ENCODE measurements around the gene PLCH1.

Gene PLCH1

GRCh38 chr3:155745795-155746550 lies 1.1 kb upstream of the PLCH1 start:
- Histone ChIP-seq H3K4me3 (peak overlapping the region in 1 of 7 experiments; percentile 55), H3K27ac (no peak overlapping the region)

DNA sequence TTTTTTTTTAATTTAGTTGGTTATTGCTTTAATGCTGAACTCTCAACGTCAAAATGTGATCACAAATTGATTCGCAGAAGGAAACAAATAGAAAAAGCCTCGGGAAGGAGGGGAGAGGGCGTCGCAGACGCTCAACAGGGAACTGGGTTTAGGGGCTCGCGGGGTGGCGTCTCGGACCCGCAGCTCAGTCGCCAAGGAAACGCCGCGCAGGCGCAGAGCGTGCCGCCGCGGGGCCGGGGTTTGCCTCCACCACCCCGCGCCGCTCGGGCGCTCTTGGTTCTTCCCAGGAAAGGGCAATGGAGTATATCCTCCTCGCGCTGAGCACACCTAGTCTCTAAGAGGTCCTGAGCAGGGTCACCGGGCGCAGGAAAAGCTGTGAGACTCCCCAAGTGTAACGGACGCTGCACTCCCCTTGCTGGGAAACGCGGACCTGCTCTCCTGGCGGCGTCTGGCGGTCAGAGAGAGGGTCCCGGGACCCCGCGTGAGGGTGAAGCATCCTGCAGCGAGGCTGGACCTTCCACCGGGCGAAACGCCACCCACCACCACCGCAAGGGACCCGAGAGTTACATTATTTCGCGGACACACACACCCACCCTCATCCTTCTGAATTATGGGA lies 753 bp downstream of the PLCH1 start:
- Histone ChIP-seq H3K4me3 (peak overlapping the region; percentile 25 to 55 (median 38)), H3K27ac (peak overlapping the region in 3 of 21 experiments; percentile 18 to 61 (median 28))

- H3K4me3 ChIP-seq = peak overlapping the region; percentile 25 to 55 (median 38)
- H3K27ac ChIP-seq = peak overlapping the region in 2 of 21 experiments; percentile 18 to 61
These were observed 1.3 kb downstream of the PLCH1 start for GRCh38 chr3:155743606-155744005.

DNA sequence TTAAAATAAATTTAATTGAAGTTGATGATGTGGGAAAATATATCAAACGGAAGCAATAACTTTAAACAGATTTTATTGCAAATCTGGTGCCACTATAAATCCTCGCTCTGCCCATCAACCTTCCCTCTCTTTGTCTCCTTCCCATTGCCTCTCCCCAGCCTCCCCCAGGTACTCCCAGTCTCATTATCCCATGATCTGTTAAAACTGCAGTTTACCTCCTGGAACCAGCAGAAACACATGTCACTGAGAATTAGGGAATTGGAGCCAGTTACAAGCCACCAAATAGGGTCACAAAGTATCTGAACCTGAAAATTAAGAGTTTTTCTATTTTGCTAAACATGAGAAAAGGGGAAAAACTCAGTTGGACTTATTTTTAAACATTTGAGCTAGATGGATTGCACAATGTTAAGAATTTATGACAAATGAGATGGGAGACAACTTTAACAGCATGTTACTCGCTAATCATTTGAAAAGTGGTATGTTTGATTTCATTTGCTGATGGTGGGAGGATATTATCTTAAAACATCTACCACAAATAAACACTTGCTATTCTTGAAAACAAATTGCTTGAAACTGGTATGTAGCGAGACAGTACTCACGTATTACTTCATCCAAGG lies 2.4 kb downstream of the PLCH1 start:
- no peak overlapping the region for H3K27ac ChIP-seq

DNA sequence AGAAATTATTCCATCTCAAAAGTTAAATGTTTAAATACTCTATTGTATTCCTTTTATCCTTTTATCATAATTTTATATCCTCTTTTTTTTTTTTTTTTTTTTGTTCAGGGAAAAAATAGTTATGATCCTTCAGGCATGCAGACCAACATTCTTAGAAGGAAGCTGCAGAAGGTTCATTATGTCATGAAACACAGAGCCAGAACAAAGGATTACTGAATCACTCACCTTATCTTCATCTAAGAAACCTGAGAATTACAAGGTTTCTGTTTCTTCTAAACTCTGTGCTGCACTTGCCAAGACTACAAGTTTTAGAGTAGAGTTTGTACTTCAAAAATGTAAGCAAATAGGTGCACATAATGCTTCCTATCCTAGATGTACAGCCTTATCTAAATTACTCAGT lies 3.3 kb downstream of the PLCH1 start:
- Histone ChIP-seq H3K27ac (no peak overlapping the region), H3K4me3 (no peak overlapping the region)

More for the DNA sequence above, 2.4 kb downstream of the PLCH1 start:
- no peak overlapping the region for H3K4me3 ChIP-seq

DNA sequence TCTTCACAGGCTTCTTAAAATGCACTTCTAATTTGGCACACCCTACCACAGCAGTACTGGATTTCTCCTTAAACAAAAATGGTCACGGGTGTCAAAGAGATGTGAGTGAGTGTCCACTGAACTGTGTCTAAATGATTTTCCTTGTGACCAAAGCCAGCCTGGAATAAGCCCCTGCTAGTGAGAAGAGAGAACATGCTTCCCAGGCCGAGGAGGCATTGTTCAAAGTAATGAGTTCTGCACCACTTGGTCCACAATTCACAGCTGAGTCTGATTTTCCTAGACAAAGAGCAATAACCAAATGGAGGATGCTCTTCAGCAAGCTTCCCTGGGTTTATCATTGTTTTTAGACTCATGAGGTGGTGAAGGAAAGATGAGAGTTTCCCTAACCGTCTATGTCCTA lies 3.8 kb downstream of the PLCH1 start:
- Histone ChIP-seq H3K4me3 (no peak overlapping the region), H3K27ac (no peak overlapping the region)

- Histone ChIP-seq H3K4me3 (no peak overlapping the region), H3K27ac (no peak overlapping the region)
These were observed 5.7 kb downstream of the PLCH1 start for GRCh38 chr3:155739154-155739553.

DNA sequence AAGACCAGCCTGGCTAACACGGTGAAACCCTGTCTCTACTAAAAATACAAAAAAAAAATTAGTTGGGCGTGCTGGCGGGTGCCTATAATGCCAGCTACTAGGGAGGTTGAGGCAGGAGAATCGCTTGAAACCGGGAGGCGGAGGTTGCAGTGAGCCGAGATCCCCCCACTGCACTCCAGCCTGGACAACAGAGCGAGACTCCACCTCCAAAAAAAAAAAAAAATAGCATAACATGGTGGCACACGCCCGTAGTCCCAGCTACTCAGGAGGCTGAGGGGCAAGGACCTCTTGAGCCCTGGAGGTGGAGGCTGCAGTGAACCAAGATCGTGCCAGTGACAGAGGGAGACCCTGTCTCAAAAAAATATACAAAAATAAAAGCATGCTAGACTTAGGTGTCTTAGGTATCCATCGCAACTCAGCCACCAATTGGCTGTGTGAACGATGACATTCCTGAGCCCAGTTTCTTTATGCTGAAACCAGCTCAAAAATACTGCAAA lies 6.2 kb downstream of the PLCH1 start:
- no peak overlapping the region for H3K27ac ChIP-seq
- no peak overlapping the region for H3K4me3 ChIP-seq

DNA sequence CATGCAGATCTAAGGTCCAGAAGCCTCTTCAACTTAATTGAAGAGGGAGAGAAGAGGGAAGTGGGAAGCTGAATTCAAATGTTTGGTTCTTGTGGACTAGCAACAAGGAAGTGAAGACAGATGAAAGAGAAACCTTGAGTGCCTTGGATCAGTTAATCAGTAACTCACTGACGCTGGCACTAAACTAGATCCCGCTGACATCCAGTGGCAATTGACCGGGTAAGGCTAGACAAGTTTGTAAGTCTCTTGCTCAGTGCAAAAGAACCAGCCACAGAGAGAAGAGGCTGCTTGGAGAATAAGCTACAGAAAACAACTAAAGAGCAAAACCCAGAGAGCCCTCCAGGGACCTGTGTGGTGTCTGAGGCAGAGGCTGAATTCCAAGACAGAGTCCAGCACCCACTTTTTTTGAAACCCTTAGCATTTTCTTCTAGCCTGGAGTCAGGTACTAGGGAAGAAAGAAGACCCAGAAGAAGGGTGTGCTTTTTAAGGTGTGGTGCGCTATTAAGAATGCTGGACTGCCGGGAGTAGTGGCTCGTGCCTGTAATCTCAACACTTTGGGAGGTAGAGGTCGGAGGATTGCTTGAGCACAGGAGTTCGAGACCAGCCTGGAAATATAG lies 6.9 kb downstream of the PLCH1 start:
- Histone ChIP-seq H3K27ac (no peak overlapping the region), H3K4me3 (no peak overlapping the region)

DNA sequence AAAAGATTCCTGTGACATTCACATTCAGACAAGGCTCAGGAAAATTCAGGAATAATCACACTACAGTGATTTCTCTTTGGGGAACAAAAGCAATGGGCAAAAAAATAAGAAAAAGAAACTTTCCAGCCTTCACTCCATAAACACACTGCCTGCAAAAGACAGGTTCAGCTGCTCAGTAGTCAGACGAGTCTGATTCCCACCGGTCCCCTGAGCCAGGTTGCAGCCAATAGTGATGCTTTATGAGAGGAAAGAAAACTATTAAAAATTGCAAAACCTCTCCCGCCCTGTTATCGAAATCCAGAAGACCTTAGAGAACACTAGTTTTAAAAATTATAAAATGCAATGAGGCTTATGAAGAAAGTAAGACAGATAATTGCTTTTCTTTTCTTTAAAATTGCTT lies 8.5 kb downstream of the PLCH1 start:
- Histone ChIP-seq H3K27ac (no peak overlapping the region), H3K4me3 (no peak overlapping the region)

DNA sequence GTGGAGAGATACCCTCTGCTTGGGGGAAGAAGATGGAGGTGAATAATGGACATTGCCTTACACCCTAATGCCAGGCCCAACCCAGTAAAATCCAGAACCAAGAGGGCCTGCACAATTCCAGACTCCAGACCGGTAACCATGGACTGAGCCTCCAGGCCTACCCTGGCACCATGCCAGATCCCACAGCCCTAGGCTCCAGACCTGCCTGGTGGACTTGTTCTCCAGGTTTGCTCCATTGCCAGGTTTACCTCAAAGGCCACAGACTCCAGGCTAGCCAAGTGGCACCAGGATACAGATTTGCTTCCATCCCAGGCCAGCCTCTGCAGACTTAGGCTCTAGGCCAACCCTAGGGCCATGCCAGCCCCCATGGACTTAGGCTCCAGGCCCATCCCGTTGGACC lies 14.0 kb downstream of the PLCH1 start:
- Histone ChIP-seq H3K27ac (no peak overlapping the region), H3K4me3 (no peak overlapping the region)

- H3K4me3 ChIP-seq = no peak overlapping the region
- H3K27ac ChIP-seq = no peak overlapping the region
These were observed 17.0 kb downstream of the PLCH1 start for GRCh38 chr3:155727836-155728235.

GRCh38 chr3:155714295-155714718 lies 30.6 kb downstream of the PLCH1 start:
- no peak overlapping the region for H3K4me3 ChIP-seq
- H3K27ac ChIP-seq = no peak overlapping the region

GRCh38 chr3:155712008-155712407 lies 32.9 kb downstream of the PLCH1 start:
- H3K4me3 ChIP-seq = no peak overlapping the region
- H3K27ac ChIP-seq = no peak overlapping the region

- Histone ChIP-seq H3K27ac (peak overlapping the region in 2 of 21 experiments; percentile 36 to 49), H3K4me3 (no peak overlapping the region)
These were observed 39.9 kb downstream of the PLCH1 start for GRCh38 chr3:155704771-155705559.

- Histone ChIP-seq H3K27ac (peak overlapping the region in 3 of 21 experiments; percentile 36 to 55 (median 49)), H3K4me3 (no peak overlapping the region)
These were observed 40.8 kb downstream of the PLCH1 start for GRCh38 chr3:155704061-155704460.

DNA sequence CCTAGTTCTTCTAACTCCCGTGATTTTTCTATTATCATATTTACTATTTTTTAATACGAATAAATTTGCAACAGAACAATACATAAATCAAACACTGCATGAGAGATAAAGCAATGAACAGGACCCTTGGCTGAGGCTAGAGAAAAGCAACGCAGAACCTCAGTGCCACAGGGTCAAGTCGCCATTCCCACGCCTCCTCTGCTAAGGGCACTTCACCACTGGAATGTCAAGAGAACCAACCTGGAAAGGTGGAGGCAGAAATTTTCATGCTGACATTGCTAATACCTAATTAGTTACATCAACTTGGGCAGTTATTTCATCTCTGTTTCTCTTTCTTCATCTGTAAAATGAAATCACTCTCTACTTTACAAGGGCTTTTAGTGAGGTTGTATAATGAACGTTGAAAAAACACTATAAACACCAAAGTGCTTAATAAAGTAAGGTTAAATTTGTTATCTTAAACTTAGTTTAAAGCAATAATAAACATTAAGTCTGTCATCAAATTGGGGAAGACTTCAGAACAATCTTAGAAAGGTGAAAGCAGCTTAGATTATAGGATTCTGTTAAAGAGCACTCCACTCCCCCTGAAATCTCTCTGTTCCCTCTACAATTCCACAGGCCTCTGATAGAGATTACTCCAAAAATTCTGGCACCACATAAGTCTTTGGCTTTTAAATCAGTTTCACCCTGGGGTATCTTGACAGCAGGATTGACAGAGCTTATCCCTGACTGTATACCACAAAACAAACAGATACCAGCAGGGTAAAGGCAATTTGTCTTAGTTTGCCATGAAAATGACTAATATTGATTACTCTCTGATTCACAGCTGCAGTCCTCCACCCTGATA lies 41.9 kb downstream of the PLCH1 start:
- Histone ChIP-seq H3K4me3 (no peak overlapping the region), H3K27ac (no peak overlapping the region)

- no peak overlapping the region for H3K4me3 ChIP-seq
- no peak overlapping the region for H3K27ac ChIP-seq
These were observed 42.9 kb downstream of the PLCH1 start for GRCh38 chr3:155701882-155702465.

All from skin epidermis (tissue), 12 donors.